Right ventricle myocardium inferior (tissue), 1 donor: ENCODE data around the gene PPY. TPM values are rescaled to one million over a fixed set of nuclear protein-coding genes. Genes with fewer than 3 reads are reported as not detected.
A peak's percentile ranks its signal among the peaks of the same experiment; 100 is the strongest.
"Not testable (repeated sequence)": the region's sequence is repeated elsewhere in the genome, so short reads cannot be mapped to it uniquely, and the experiment has no call there.

Experiments used
- ATAC-seq: fragments of 200-7000 bp; cut with Tn5 transposase; one replicate; pipeline ENCODE4 v1.9.1; 2020; ENCODE audit warnings: mild to moderate bottlenecking, moderate library complexity
- DNase-seq: peaks from one replicate; pipeline ENCODE4 v3.0.0; 2021; ENCODE audit errors: missing footprints
- intact Hi-C: fragments of 100-400 bp; cut with DNase I; formaldehyde crosslinking; loops from one replicate; pipeline ENCODE4 v1.11.0; 2022
- total RNA-seq: library from RNA; stranded (reverse); fragmentation: NEBNext Ultra II Directional; extraction: Animal tissue kit (Norgen Biotek cat#: 25700); gene quantifications from one replicate; pipeline ENCODE4 v1.2.1, GENCODE V29; 2021
- donor health status: DM: no; HTN: yes; CAD: no; lungs with severe emphysema.

Gene PPY
- total RNA-seq, 1 donor from 2014 or later = not detected

DNA sequence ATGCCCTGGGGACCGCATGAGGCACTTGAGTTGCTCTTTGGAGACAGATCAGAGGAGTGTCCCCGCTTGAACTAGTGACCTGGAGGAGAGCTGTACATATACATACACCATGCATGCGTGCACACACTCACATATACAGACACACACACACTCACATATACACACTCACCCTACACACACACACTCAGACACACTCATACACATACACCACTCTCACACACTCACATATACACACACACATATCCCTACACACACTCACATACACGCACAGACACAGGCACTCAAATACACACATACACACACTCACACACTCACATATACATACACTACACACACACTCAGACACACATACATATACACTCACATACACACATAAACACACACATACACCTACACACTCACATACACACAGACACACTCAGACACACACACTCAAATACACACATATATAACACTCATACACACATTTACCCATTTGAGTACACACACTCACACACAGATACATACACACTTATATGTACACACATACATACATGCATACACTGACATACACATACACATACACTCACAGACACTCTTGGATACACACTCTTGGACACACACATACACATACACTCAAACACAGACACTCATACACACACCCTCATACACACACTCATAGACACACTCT lies 29.5 kb downstream of the PPY start:
- intact Hi-C loops = no loop called here
- no peak for ATAC-seq
- no peak for DNase-seq

DNA sequence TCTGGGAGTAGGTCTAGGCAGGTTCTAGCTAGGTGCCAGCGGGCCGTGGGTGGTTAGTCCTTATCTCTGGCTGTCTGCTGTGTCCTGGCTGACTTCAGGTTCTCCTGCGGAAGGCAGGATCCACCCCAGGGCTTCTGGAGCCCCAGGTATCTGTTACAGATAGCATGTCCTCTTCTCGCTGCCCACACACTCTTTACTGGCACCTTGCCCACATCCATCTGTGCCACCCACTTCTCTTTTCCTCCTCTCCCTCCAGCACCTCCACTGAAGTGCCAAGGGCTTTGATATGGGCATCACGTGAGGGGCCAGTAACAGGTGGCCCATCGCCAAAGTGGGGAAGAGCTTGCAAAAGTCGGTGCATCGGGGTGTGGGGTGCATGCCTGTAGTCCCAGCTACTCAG lies 30.4 kb downstream of the PPY start:
- DNase-seq = no peak
- intact Hi-C loops = no loop called here
- ATAC-seq = peak; percentile 56

DNA sequence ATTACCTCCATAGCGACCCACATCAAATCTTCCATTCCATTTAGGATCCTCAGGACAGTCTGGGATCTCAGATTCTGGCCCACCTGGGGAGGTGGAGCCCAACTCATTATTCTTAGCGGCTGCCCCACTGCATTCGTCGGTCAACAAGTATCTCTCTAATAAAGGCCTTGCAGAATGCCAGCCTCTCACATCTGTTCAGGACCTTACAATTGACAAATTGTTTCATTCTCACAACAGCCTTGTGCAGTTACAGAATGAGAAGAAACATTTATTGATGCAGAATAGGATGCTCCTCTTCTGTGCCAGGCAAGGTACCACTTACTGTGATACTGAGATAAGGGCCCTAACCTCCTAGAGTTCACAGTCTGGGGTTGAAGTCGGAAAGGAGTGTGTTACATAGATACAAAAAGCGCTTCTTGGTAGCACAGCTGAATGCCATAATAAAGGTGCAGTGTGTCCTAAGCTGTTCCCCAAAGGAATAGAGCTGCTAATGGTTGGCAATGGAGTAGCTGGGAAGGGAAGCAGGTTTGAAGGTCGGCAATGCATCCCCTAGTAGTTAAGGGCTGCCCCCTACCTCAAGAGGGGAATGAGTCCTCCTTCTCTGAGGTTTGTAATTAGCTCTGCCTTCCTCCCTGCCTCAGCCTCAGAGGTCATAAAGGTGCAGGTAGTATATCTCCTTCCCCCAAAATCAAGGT lies 32.6 kb downstream of the PPY start:
- no peak for DNase-seq
- no peak for ATAC-seq
- intact Hi-C loops = no loop called here

DNA sequence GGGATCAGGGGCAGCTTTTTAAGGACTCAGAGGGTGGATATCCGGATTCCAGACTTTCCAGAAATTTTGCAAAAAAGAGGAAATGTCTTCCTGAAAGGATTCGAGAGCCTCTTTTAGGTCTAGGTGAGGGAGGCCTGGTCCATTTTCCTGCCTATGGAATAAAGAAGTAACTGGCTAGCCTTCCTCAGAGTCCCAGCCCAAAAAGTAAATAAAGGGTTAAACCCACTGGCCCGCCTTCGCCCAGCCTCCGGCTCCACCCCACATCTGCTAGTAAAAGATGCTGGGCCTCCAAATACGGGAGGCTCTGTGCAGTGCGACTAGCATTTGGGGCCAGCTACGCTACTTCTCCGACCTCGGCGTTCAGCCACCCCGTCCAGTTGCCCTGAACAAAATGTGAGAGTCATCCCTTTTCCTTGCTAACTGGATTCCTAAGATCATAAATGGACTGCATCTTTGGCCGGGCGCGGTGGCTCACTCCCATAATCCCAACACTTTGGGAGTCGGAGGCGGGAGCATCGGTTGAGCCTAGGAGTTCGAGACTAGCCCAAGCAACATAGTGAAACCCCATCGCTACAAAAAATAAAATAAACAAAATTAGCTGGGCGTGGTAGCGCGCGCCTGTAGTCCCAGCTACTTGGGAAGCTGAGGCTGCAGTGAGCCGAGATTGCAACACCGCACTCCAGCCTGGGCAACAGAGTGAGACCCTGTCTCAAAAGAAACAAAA lies 34.1 kb downstream of the PPY start:
- DNase-seq (peak; percentile 80), ATAC-seq (peak; percentile 81)
- intact Hi-C loops = loop anchor here (2.0 kb wide), 1 partner anchor 29 kb away; no protein-coding TSS in a partner anchor

DNA sequence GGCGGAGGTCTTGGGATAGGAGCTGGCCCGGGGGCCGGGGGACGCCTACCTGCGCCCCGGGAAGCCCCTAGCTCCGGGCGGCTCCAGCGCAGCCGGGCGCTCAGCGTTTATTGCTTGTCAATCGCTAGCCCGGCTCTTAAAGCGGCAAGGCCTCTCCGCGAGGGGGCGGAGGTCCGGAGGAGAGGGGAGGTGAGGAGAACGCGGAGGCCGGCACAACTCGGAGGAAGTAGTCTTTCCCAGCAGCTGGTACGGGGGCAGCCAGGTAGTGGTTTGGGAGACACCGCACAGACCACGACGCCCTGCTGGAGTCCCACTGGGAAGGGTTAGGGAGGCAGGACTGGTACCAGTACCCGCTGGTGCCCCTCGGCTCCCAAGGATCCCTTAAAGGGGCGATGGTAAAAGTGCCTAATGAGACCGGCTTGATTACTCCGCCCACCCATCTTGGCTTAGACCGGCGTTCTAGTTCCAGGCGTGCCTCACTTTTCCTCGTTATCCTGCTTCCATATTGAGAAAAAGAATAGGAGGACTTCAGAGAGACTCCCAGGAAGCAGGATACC lies 34.8 kb downstream of the PPY start, which contains the start of gene MPP2:
Gene MPP2 (minus strand): TSS at position 112 of the 557 bp plus-strand sequence. CDS start 3,076 bp downstream, outside the sequence.
- ATAC-seq (peak; percentile 68), DNase-seq (peak; percentile 82)
- intact Hi-C loops = loop anchor here (2.0 kb wide), 1 partner anchor 29 kb away; no protein-coding TSS in a partner anchor

DNA sequence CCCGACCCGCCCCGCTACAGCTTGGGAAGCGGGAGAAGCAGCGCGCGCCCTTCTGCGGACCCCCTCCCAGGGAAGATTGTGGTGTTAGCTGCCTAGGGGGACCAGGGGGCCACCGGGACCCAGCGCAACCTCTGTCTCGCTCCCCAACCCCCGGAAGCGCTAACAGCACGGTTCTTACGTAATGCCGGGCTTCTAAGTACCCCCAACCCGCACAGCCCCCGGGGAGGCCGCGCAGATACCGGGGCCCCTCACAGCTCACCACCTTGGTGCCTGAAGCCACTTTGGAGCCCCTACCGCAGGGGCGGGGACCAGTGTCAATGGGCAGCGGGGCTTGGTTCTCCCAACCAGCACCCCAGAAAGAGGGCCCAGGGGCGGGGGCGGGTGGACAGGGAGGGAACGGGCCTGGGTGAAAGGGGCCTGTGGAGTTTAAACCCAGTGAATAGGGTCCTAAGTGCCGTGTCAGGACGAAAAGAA lies 35.3 kb downstream of the PPY start:
- intact Hi-C loops = loop anchor here (2.0 kb wide), 1 partner anchor 28 kb away; no protein-coding TSS in a partner anchor
- DNase-seq (no peak), ATAC-seq (peak; percentile 5)

DNA sequence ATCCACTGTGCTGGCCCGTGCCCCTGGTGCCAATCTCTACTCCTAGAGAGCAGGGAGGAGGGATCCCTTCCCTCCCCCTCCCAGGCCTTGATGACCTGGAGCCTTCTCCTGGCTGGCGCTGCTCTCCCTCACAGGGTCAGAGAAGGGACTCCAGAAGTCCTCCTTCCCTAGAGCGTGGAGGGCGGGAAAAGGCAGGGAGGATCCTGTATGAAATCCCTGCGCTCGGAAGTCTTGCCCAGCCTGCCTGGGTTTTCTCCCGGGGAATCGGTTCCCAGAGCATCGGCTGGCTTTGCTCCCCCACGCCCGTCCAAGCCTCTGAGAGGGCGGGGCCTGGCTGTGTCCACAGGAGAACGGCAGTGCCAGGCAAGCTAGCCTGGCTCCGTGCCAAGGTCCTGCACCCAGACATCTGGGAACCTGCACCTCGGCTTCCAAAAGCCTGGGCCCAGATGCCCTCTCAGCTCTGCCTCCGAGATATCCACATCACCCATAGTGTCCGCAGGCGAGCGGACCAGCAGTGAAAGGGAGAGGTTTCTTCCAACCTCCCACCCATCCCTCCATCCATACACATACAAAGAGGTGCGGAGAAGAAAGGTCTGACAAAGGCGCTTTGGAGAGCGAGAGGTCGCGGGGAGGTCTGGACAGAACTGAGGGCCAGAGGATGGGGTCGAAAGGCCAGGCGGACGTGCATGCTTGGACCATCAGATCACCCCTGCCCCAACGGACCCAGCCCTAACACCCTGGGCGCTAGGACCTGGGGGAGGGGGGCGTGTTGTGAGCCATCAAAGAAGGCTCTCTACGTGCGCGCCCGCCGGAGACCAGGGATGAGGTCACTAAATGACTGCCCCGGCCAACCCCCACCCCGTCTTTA lies 36.1 kb downstream of the PPY start:
- intact Hi-C loops = loop anchor here (2.0 kb wide), 1 partner anchor 27 kb away; no protein-coding TSS in a partner anchor
- peak; percentile 86 for DNase-seq
- peak; percentile 66 for ATAC-seq

DNA sequence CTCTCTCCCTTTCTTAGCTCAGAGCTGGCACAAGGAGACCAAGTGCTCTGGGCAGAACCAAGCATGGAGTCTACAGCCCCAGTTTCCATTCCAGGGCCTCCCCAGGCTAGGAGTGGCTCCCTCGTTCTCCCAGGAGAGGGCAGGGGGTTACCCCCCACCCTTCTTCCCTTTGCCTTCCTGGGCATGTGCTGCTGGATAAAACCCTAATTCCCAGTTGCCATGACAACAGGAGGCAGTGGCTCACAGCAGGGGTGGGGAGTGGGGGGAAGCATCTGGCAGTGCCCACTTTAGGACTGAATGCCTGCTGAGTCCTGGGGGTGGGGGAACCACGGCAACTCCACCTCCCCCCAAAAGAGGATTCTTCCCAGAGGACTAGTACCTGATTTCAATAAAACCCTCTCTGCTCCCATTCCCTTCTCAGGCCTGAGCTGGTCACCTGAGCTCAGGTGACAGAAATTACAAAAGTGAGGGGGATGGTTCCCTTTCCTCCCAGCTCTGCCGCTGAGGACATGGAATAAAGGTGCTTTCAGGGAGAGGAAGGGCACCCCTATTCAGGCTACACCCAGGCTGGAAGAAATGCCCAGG lies 36.8 kb downstream of the PPY start:
- ATAC-seq (no peak), DNase-seq (no peak)
- intact Hi-C loops = no loop called here

DNA sequence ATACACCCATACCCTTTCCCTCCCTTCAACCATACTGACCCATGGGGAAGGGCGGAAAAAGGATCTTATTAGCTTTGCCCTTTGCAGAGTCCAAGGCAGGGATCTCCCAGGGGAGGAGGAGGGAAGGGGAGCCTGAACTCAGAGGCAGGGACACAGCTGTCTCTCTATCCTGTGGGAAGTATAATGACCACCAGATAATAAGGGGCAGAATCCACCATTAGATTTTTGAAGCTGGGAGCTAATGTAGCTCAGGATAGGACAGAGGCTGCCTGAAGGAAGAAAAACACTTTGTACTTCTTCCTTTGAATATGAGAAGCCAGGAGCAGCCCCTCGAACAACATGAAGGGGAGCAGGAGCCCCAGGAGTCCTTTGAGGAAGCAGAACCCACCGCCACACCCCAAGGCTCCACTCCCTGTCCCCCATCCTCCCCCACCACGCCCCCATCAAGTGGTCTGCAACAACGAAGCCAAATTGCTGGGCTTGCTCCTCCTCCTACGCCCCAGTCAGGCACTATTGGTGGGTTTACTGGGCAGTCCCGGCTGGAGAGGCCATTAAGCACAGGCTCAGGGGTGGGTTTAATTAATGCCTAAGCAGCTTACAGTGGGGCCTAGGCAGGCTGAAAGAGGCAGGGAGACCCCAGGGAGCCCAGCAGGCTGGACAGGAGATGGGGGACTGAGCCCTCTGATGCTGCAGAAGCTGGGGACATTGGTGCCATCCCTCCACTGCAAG lies 40.3 kb downstream of the PPY start:
- DNase-seq = no peak
- ATAC-seq = no peak
- intact Hi-C loops = no loop called here

DNA sequence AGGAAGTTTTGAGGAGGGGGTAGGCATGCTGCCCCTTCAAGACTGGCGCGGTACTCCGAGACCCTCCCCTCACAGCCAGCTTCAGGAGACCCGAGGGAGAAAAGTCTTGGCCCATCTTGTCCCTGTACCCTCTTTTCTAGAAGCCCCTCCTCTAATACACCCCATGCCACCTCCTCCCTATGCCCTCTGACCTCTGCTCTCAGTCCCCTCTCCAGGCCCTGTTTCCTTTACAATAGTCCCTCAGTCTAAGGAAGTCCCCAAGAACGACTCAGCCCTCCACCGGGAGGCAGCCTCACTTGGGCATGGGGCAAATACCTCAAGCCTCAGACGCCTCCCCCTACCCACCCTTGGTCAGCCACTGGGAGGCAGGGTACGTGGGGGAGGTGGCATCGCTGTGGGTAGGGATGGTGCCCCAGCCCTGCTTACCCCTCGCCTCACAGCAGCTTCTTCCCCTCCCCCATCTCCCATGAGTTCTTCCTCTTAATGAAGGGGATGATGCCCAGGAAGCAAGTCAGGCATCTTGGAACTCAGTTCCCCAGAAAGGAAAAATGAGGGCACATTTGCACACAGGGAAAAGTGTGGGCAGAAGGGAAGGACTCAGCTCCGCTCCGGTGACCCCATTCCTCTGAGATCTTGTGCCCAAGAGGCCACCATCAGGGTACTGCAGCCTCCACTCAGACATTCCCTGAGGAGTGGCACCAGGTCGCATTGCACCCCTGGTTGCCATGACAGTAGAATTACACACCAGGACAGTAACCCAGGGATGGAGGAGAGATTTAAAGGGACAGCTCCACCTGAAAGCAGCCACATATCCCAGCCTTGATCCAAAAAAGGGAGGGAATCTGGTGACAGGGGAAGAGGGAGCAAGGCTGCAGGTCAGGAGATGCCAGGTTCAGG lies 41.2 kb downstream of the PPY start:
- no peak for ATAC-seq
- intact Hi-C loops = no loop called here
- no peak for DNase-seq

DNA sequence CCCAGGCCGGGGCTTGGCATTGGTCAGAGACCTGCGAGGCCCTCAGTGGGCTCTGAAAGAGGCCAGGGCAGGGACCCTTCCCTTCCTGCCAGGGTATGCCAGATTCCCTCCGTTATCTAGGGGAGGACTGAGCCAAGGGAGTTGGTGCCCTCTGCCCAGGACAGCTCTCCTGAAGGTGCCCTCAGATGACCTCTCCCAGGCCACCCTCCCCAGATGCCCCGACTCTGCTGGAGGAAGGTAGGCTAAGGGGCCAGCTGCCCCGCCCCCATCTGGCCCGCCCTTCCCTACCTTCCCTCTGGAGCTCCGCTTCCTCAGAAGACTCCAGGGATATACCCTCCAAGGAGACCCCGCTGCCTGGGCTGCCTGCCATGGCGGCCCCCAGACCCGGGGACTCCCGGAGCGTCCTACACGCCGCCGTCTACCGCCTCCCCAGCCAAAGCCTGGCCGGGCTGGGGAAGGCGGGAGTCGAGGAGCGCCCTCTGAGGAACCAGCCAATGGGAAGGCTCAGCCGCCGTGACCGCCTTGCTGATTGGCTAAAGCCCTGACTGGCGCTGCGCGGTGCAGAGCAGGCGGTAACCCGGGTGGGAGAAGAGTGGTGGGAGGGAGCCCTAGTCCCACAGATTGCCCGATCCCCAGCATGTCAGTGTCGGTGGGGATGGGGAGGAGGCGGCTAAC lies 42.0 kb downstream of the PPY start:
- intact Hi-C loops = no loop called here
- ATAC-seq (peak; percentile 96), DNase-seq (peak; percentile 91)

DNA sequence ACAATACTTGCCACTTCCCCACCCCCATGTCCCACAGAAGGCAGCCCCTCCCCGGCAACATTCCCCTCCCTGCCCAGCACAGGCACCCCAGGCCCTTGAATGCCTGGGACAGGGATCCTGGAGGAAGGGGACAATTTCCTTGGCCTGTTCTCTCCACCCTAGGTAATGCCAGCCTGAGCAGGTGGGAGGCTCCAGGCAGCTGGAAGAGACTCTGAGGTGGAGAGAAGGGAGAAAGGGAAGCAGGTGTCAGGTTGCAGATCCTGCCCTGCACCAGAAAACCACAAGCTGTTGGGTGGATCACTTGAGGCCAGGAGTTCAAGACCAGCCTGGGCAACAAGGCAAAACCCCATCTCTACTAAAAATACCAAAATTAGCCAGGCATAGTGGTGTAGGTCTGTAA lies 43.8 kb downstream of the PPY start:
- ATAC-seq (no peak), DNase-seq (no peak)
- intact Hi-C loops = no loop called here

DNA sequence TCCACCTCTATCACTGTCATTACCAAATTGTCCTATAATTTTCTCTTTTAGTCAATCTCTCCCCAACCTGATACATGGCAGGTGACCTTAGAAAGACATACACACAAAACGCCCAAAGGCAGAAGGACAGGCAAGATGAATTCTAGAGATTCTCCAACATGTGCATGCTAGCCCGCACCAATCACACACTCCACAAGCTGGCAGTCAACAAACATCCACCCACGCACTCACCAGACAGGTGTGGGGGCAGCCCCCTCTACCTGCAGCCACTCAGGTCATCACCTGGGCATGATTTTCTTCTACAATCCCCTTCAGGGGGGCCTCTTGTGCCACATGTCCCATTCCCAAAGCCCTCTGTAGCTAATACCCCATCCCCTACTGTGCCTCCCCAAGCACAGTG lies 44.4 kb downstream of the PPY start:
- ATAC-seq (no peak), DNase-seq (no peak)
- intact Hi-C loops = no loop called here

DNA sequence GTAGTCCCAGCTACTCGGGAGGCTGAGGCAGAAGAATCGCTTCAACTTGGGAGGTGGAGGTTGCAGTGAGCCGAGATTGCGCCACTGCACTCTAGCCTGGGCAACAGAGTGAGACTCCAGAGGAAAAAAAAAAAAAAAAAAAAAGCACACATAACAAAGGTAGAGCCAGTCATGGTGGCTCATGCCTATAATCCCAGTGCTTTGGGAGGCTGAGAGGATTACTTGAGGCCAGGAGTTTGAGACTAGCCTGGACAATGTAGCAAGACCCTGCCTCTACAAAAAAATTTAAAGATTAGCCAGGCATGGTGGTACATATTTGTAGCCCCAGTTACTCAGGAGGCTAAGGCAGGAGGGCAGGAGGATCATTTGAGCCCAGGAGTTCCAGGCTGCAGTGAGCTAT lies 47.8 kb downstream of the PPY start:
- DNase-seq, intact Hi-C loops, ATAC-seq: not testable (repeated sequence)

DNA sequence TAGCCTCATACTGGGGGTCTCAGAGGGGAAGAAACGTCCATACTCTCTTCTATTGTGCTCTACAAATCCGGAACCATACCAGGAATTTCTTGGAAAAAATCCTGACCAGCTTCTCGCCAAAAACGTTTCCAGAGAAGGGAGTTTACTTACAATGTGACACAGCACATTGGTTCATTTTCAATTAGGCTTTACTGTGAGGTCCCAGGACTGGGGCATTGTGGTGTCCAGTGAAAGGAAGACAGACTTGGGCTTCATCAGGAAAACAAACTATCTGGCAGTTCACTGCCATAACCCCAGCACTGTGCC lies 49.7 kb downstream of the PPY start:
- ATAC-seq (no peak), DNase-seq (no peak)
- intact Hi-C loops = no loop called here
